K562 (cell line): Measurements from ENCODE around the gene LPCAT2. TPM values are rescaled to one million over a fixed set of nuclear protein-coding genes. Genes with fewer than 3 reads are reported as not detected.

Experiments used
- KLF1 ChIP-seq: fragments of 450-650 bp; IDR thresholded peaks from 2 replicates; pipeline ENCODE4 v1.6.1; 2016; ENCODE audit warnings: missing genetic modification characterization, missing compliant biosample characterization
- MBD1 ChIP-seq: fragments of 250-450 bp; sonication (Bioruptor Pico); IDR thresholded peaks from 2 replicates; pipeline ENCODE4 v1.8.0; 2022; ENCODE audit warnings: inconsistent platforms
- MTA2 ChIP-seq: fragments of 450-650 bp; IDR thresholded peaks from 2 replicates; pipeline ENCODE4 v1.6.1; 2016; ENCODE audit warnings: low read depth
- NCOA1 ChIP-seq: fragments of 450-650 bp; IDR thresholded peaks from 2 replicates; pipeline ENCODE4 v1.6.1; 2016; ENCODE audit warnings: low read depth
- SFPQ ChIP-seq: fragments of 200-400 bp; formaldehyde crosslinking; IDR thresholded peaks from 2 replicates; pipeline ENCODE4 v1.6.1; 2017; ENCODE audit warnings: mild to moderate bottlenecking, low read depth, low read length, moderate library complexity
- ZBTB34 ChIP-seq: fragments of 250-450 bp; sonication (Bioruptor Pico); IDR thresholded peaks from 2 replicates; pipeline ENCODE4 v1.8.0; 2021; ENCODE audit warnings: mild to moderate bottlenecking, moderate library complexity
- ZBTB40 ChIP-seq, 2 experiments: fragments of 450-650 bp in 1 of 2; sonication (generic) in 1 of 2; formaldehyde crosslinking in 1 of 2; IDR thresholded peaks; 2 replicates each; pipeline versions ENCODE4 v1.7.1 to v1.9.0; 2016 to 2022; ENCODE audit warnings: inconsistent platforms in 1 of 2, mild to moderate bottlenecking in 1 of 2, missing genetic modification reagents in 1 of 2
- ZKSCAN1 ChIP-seq: fragments of 150-350 bp; IDR thresholded peaks from 2 replicates; pipeline ENCODE4 v1.6.1; 2016; ENCODE audit warnings: low read depth, low read length
- polyA plus RNA-seq, 8 experiments: library from polyadenylated mRNA; depleted of rRNA in 4 of 8; stranded (reverse) in 5 of 8; unstranded in 3 of 8; fragments of >200 nt; fragmentation: Nextera tagmentation in 2 of 8; fragmentation: Illumina TruSeq in 1 of 8; extraction: Ambion mirVana in 2 of 8; extraction: Trizol in 1 of 8; gene quantifications; 2 replicates each; pipeline versions ENCODE4 v1.2.1 to v1.2.3, GENCODE V29; 2011 to 2014; ENCODE audit warnings: inconsistent platforms in 1 of 8, missing spikeins in 1 of 8
- total RNA-seq, 7 experiments: library from RNA; depleted of rRNA in 6 of 7; stranded (reverse); fragments of >200 nt in 6 of 7; fragmentation: Illumina TruSeq in 2 of 7; extraction: Trizol in 2 of 7; gene quantifications; 2 replicates each; pipeline versions ENCODE4 v1.2.1 to v1.2.3, GENCODE V29; 2011 to 2021; ENCODE audit warnings: low replicate concordance in 1 of 7

Gene LPCAT2
- total and polyA plus RNA-seq, 9 of the 15 experiments (the other 6 are each of a cell fraction or from before 2014, with no cell fraction given): 2.9 to 15.0 (median 7.3) TPM

GRCh38 chr16:55559233-55559632 lies 50.4 kb downstream of the LPCAT2 start (continued):
- TF ChIP-seq ZBTB34 (CRISPR knock-in tag) (no peak), MBD1 (CRISPR knock-in tag) (no peak), NCOA1 (no peak), MTA2 (no peak), KLF1 (tag) (no peak), SFPQ (no peak), ZKSCAN1 (no peak), ZBTB40 (IDR thresholded peaks at IDR 0.05) (no peak), ZBTB40 (CRISPR knock-in tag; IDR thresholded peaks at IDR 0.05) (no peak)
